KMS-11 (cell line): ENCODE data around the gene MYPN.
"Not testable (repeated sequence)": the region's sequence is repeated elsewhere in the genome, so short reads cannot be mapped to it uniquely, and the experiment has no call there.

Source experiments
- H2AFZ ChIP-seq: fragments of 200-600 bp; sonication (generic); 2 replicates; pipeline ENCODE4 v1.6.1; 2016; ENCODE audit warnings: antibody characterized with exemption, mixed run types, low read depth
- H3K27ac ChIP-seq: fragments of 200-600 bp; sonication (generic); 2 replicates; pipeline ENCODE4 v1.6.1; 2016; ENCODE audit warnings: mild to moderate bottlenecking, mixed run types
- H3K27me3 ChIP-seq: fragments of 200-600 bp; sonication (generic); 2 replicates; pipeline ENCODE4 v1.6.1; 2017; ENCODE audit warnings: mild to moderate bottlenecking, low read depth, mixed run types, moderate library complexity; ENCODE audit not compliant: insufficient read depth
- H3K36me3 ChIP-seq: fragments of 200-600 bp; sonication (generic); 2 replicates; pipeline ENCODE4 v1.6.1; 2017; ENCODE audit warnings: mild to moderate bottlenecking, mixed run types; ENCODE audit not compliant: insufficient read depth
- H3K4me1 ChIP-seq: fragments of 200-600 bp; sonication (generic); 2 replicates; pipeline ENCODE4 v1.6.1; 2016; ENCODE audit warnings: mild to moderate bottlenecking, low read depth, mixed run types; ENCODE audit not compliant: poor library complexity, severe bottlenecking
- H3K4me2 ChIP-seq: fragments of 200-600 bp; sonication (generic); 2 replicates; pipeline ENCODE4 v1.7.0; 2016; ENCODE audit warnings: mild to moderate bottlenecking, mixed run types
- H3K4me3 ChIP-seq: fragments of 200-600 bp; sonication (generic); IDR thresholded peaks from 2 replicates; pipeline ENCODE4 v1.6.1; 2017; ENCODE audit warnings: low read depth, low read length, mixed read lengths; ENCODE audit not compliant: insufficient read depth
- H3K79me2 ChIP-seq: fragments of 200-600 bp; sonication (generic); 2 replicates; pipeline ENCODE4 v1.6.1; 2016; ENCODE audit warnings: low read depth, mixed run types; ENCODE audit not compliant: insufficient read depth
- H3K9ac ChIP-seq: fragments of 200-600 bp; sonication (generic); 2 replicates; pipeline ENCODE4 v1.6.1; 2016; ENCODE audit warnings: mild to moderate bottlenecking, mixed run types
- H4K20me1 ChIP-seq: fragments of 200-600 bp; sonication (generic); 2 replicates; pipeline ENCODE4 v1.6.1; 2016; ENCODE audit warnings: mild to moderate bottlenecking, mixed run types; ENCODE audit not compliant: insufficient read depth
- CTCF ChIP-seq: fragments of 200-600 bp; sonication (generic); conservative IDR thresholded peaks from 2 replicates; pipeline ENCODE4 v1.6.1; 2017; ENCODE audit warnings: low read depth, mild to moderate bottlenecking, antibody characterized with exemption, low read length, moderate library complexity, mixed read lengths

The MYPN gene

GRCh38 chr10:68154211-68154497 lies 44.9 kb downstream of the MYPN start:
- H3K36me3 ChIP-seq, result no peaks in the 10 kb centered on the region
- no peak for TF ChIP-seq CTCF
- H3K27ac ChIP-seq, result no peak overlapping the region
- H3K4me2 ChIP-seq, result no peak overlapping the region
- H3K79me2 ChIP-seq, result no peaks in the 10 kb centered on the region
- no peaks in the 10 kb centered on the region for H3K27me3 ChIP-seq
- no peak overlapping the region for H3K9ac ChIP-seq
- no peak overlapping the region for H2AFZ ChIP-seq
- H4K20me1 ChIP-seq, result no peaks in the 10 kb centered on the region
- H3K4me3 ChIP-seq, result no peak overlapping the region
- H3K4me1 ChIP-seq, result peaks cover 10% of the 10 kb centered on the region

- Histone ChIP-seq H3K9ac (no peak overlapping the region), H3K4me1 (peaks cover 10% of the 10 kb centered on the region), H3K79me2 (no peaks in the 10 kb centered on the region), H3K36me3 (no peaks in the 10 kb centered on the region), H3K4me2 (no peak overlapping the region), H2AFZ (no peak overlapping the region), H3K4me3 (no peak overlapping the region), H4K20me1 (no peaks in the 10 kb centered on the region), H3K27ac (no peak overlapping the region), H3K27me3 (no peaks in the 10 kb centered on the region)
- no peak for TF ChIP-seq CTCF
Observed at GRCh38 chr10:68155615-68156210, 46.4 kb downstream of the MYPN start.

GRCh38 chr10:68156373-68157185 lies 47.3 kb downstream of the MYPN start:
- no peak overlapping the region for H3K4me2 ChIP-seq
- no peaks in the 10 kb centered on the region for H3K27me3 ChIP-seq
- H4K20me1 ChIP-seq, result no peaks in the 10 kb centered on the region
- H2AFZ ChIP-seq, result no peak overlapping the region
- peak; percentile 83 for TF ChIP-seq CTCF
- H3K79me2 ChIP-seq, result no peaks in the 10 kb centered on the region
- H3K36me3 ChIP-seq, result no peaks in the 10 kb centered on the region
- H3K27ac ChIP-seq, result no peak overlapping the region
- peaks cover 10% of the 10 kb centered on the region for H3K4me1 ChIP-seq
- H3K9ac ChIP-seq, result no peak overlapping the region
- H3K4me3 ChIP-seq, result no peak overlapping the region

- H3K9ac ChIP-seq, H3K4me2 ChIP-seq, H3K27me3 ChIP-seq, H3K4me1 ChIP-seq, H4K20me1 ChIP-seq, H3K4me3 ChIP-seq, H2AFZ ChIP-seq, H3K27ac ChIP-seq, H3K79me2 ChIP-seq, H3K36me3 ChIP-seq: not testable (repeated sequence)
Observed at GRCh38 chr10:68157522-68157921, 48.2 kb downstream of the MYPN start.

GRCh38 chr10:68158031-68158430 lies 48.7 kb downstream of the MYPN start:
- no peak overlapping the region for H3K9ac ChIP-seq
- no peaks in the 10 kb centered on the region for H3K36me3 ChIP-seq
- no peaks in the 10 kb centered on the region for H3K79me2 ChIP-seq
- peaks cover 10% of the 10 kb centered on the region for H3K4me1 ChIP-seq
- H3K4me3 ChIP-seq, result no peak overlapping the region
- no peak for TF ChIP-seq CTCF
- no peaks in the 10 kb centered on the region for H3K27me3 ChIP-seq
- no peaks in the 10 kb centered on the region for H4K20me1 ChIP-seq
- H3K4me2 ChIP-seq, result no peak overlapping the region
- H3K27ac ChIP-seq, result no peak overlapping the region
- H2AFZ ChIP-seq, result no peak overlapping the region
